B cell (primary cell): Measurements from ENCODE around the gene FCN1.

Experiments used
- CTCF ChIP-seq: fragments of 200-600 bp; IDR thresholded peaks from one replicate; pipeline ENCODE4 v1.8.0; 2022; ENCODE audit warnings: antibody characterized with exemption, mild to moderate bottlenecking
- EZH2 ChIP-seq: IDR thresholded peaks from 2 replicates; pipeline ENCODE4 v1.6.1; 2012; ENCODE audit warnings: borderline replicate concordance, low read depth, mild to moderate bottlenecking, moderate library complexity, low read length; ENCODE audit not compliant: insufficient read depth, poor library complexity, severe bottlenecking

- TF ChIP-seq CTCF (no peak), EZH2 (no peak)
These were observed 33.7 kb upstream of the FCN1 start for GRCh38 chr9:134951461-134951860.
